Activated CD4-positive, alpha-beta T cell treated with anti-CD3 and anti-CD28 coated beads for 4 hours (primary cell): ENCODE results near the gene GRPEL1.
"Not testable (repeated sequence)": the region's sequence is repeated elsewhere in the genome, so short reads cannot be mapped to it uniquely, and the experiment has no call there.

ENCODE experiments used
- DNase-seq, 2 donors: peaks; one replicate each; pipeline ENCODE4 v3.0.0-alpha.2; 2020

Gene GRPEL1

GRCh38 chr4:7089213-7089986, 21.5 kb upstream of the GRPEL1 start:
- DNase-seq: no peak

- DNase-seq: no peak
Observed at GRCh38 chr4:7087036-7087435, 19.2 kb upstream of the GRPEL1 start.

- DNase-seq: no peak
Observed at GRCh38 chr4:7086384-7086783, 18.5 kb upstream of the GRPEL1 start.

GRCh38 chr4:7084564-7084961, 16.7 kb upstream of the GRPEL1 start:
- DNase-seq: not testable (repeated sequence)

GRCh38 chr4:7083597-7084563, 16.0 kb upstream of the GRPEL1 start:
- DNase-seq: no peak

GRCh38 chr4:7079909-7080308, 12.0 kb upstream of the GRPEL1 start:
- DNase-seq: not testable (repeated sequence)

- not testable (repeated sequence) for DNase-seq
Observed at GRCh38 chr4:7079483-7079882, 11.6 kb upstream of the GRPEL1 start.

- DNase-seq: no peak
Observed at GRCh38 chr4:7078025-7078424, 10.2 kb upstream of the GRPEL1 start.

- DNase-seq: no peak
Observed at GRCh38 chr4:7077371-7077770, 9.5 kb upstream of the GRPEL1 start.

- DNase-seq: no peak
Observed at GRCh38 chr4:7076696-7077082, 8.8 kb upstream of the GRPEL1 start.

- DNase-seq: no peak
Observed at GRCh38 chr4:7075962-7076695, 8.3 kb upstream of the GRPEL1 start.

- DNase-seq: no peak
Observed at GRCh38 chr4:7074426-7074825, 6.6 kb upstream of the GRPEL1 start.

- no peak for DNase-seq
Observed at GRCh38 chr4:7073526-7074390, 5.9 kb upstream of the GRPEL1 start.

- DNase-seq: no peak
Observed at GRCh38 chr4:7073059-7073458, 5.2 kb upstream of the GRPEL1 start.

GRCh38 chr4:7070729-7071511, 3.1 kb upstream of the GRPEL1 start:
- peak; percentile 77 to 90 for DNase-seq

- no peak for DNase-seq
Observed at GRCh38 chr4:7068883-7069282, 1.0 kb upstream of the GRPEL1 start.

- DNase-seq: no peak
Observed at GRCh38 chr4:7068279-7068842, 497 bp upstream of the GRPEL1 start.

GRCh38 chr4:7067126-7067451, 775 bp downstream of the GRPEL1 start:
- no peak for DNase-seq

- no peak for DNase-seq
Observed at GRCh38 chr4:7066493-7066892, 1.4 kb downstream of the GRPEL1 start.

- no peak for DNase-seq
Observed at GRCh38 chr4:7066006-7066405, 1.9 kb downstream of the GRPEL1 start.

- no peak for DNase-seq
Observed at GRCh38 chr4:7063362-7063761, 4.5 kb downstream of the GRPEL1 start.
